ENCODE data around the gene DHRS2. TPM values are rescaled to one million over a fixed set of nuclear protein-coding genes. Genes with fewer than 3 reads are reported as not detected.
"Not testable (repeated sequence)": the region's sequence is repeated elsewhere in the genome, so short reads cannot be mapped to it uniquely, and the experiment has no call there.

Gene DHRS2
- total RNA-seq, 4 donors from 2014 or later, result 0.12 TPM; not detected in 3

GRCh38 chr14:23672200-23672599 lies 36.0 kb downstream of the DHRS2 start:
- H3K27me3 ChIP-seq, result no peaks in the 10 kb centered on the region
- no peak overlapping the region for H3K4me3 ChIP-seq
- WGBS, 2 donors (ENCODE audit: low coverage in 1 of 2), result no CpG with 5 or more reads among the region's 1 CpG
- no peaks in the 10 kb centered on the region for H3K9me3 ChIP-seq
- H3K36me3 ChIP-seq, result no peaks in the 10 kb centered on the region
- H3K27ac ChIP-seq, result no peak overlapping the region
- ATAC-seq, result no peak
- no peak for TF ChIP-seq CTCF (IDR thresholded peaks at IDR 0.05)
- TF ChIP-seq POLR2A (IDR thresholded peaks at IDR 0.05), result no peak
- no peak for TF ChIP-seq POLR2AphosphoS5 (IDR thresholded peaks at IDR 0.05)
- no peak for TF ChIP-seq EP300 (IDR thresholded peaks at IDR 0.05)
- H3K4me1 ChIP-seq, result no peaks in the 10 kb centered on the region

- Histone ChIP-seq H3K4me1 (no peaks in the 10 kb centered on the region), H3K27me3 (no peaks in the 10 kb centered on the region), H3K36me3 (no peaks in the 10 kb centered on the region), H3K4me3 (no peak overlapping the region), H3K9me3 (no peaks in the 10 kb centered on the region), H3K27ac (no peak overlapping the region)
- no peak for ATAC-seq
- TF ChIP-seq CTCF (IDR thresholded peaks at IDR 0.05), result no peak
- TF ChIP-seq POLR2AphosphoS5 (IDR thresholded peaks at IDR 0.05), result no peak
- TF ChIP-seq POLR2A (IDR thresholded peaks at IDR 0.05), result no peak
- TF ChIP-seq EP300 (IDR thresholded peaks at IDR 0.05), result no peak
- WGBS, 2 donors (ENCODE audit: low coverage in 1 of 2), result 43 to 74% methylated on average over 2 of the region's 2 CpGs
These were observed 39.2 kb downstream of the DHRS2 start for GRCh38 chr14:23675337-23675736.

GRCh38 chr14:23675906-23676305 lies 39.7 kb downstream of the DHRS2 start:
- H3K36me3 ChIP-seq, result no peaks in the 10 kb centered on the region
- TF ChIP-seq POLR2A (IDR thresholded peaks at IDR 0.05), result no peak
- TF ChIP-seq EP300 (IDR thresholded peaks at IDR 0.05), result no peak
- TF ChIP-seq POLR2AphosphoS5 (IDR thresholded peaks at IDR 0.05), result no peak
- no peak for TF ChIP-seq CTCF (IDR thresholded peaks at IDR 0.05)
- H3K4me3 ChIP-seq, result no peak overlapping the region
- WGBS, 2 donors (ENCODE audit: low coverage in 1 of 2), result 73% methylated on average over 4 of the region's 4 CpGs; no CpG with 5 or more reads in 1 of the 2 donors
- H3K4me1 ChIP-seq, result no peaks in the 10 kb centered on the region
- H3K9me3 ChIP-seq, result no peaks in the 10 kb centered on the region
- H3K27ac ChIP-seq, result no peak overlapping the region
- H3K27me3 ChIP-seq, result no peaks in the 10 kb centered on the region
- ATAC-seq, result no peak

GRCh38 chr14:23681337-23681736 lies 45.2 kb downstream of the DHRS2 start:
- TF ChIP-seq POLR2A (IDR thresholded peaks at IDR 0.05), result no peak
- no peak for TF ChIP-seq POLR2AphosphoS5 (IDR thresholded peaks at IDR 0.05)
- TF ChIP-seq CTCF (IDR thresholded peaks at IDR 0.05), result no peak
- TF ChIP-seq EP300 (IDR thresholded peaks at IDR 0.05), result no peak
- H3K4me3 ChIP-seq, result no peak overlapping the region

GRCh38 chr14:23689709-23690514 lies 53.7 kb downstream of the DHRS2 start:
- peaks cover 0 to 13% (median 0%) of the 10 kb centered on the region in 3 donors for H3K9me3 ChIP-seq
- H3K36me3 ChIP-seq, H3K27me3 ChIP-seq, H3K4me3 ChIP-seq, H3K27ac ChIP-seq, ATAC-seq: not testable (repeated sequence)
- 100% methylated on average over 1 of the region's 3 CpGs; no CpG with 5 or more reads in 1 of the 2 donors for WGBS, 2 donors (ENCODE audit: low coverage in 1 of 2)
- H3K4me1 ChIP-seq, result peaks cover under 1 to 16% (median 9%) of the 10 kb centered on the region in 3 donors

More at GRCh38 chr14:23681337-23681736, 45.2 kb downstream of the DHRS2 start:
- Histone ChIP-seq H3K36me3 (no peaks in the 10 kb centered on the region), H3K27ac (no peak overlapping the region), H3K27me3 (peaks cover 18% of the 10 kb centered on the region), H3K9me3 (no peaks in the 10 kb centered on the region), H3K4me1 (no peaks in the 10 kb centered on the region)
- no peak for ATAC-seq
- WGBS, 2 donors (ENCODE audit: low coverage in 1 of 2), result 57 to 86% methylated on average over 1 of the region's 1 CpG
